Stimulated activated naive CD4-positive, alpha-beta T cell (primary cell): ENCODE results near the gene USP34.
A peak's percentile ranks its signal among the peaks of the same experiment; 100 is the strongest.
"Not testable (repeated sequence)": the region's sequence is repeated elsewhere in the genome, so short reads cannot be mapped to it uniquely, and the experiment has no call there.

ENCODE experiments used
- DNase-seq, 6 experiments: peaks; one replicate each; lab custom pipeline; 2025; lab: John Stamatoyannopoulos, UW

Gene USP34

GRCh38 chr2:61157371-61158003 is 313.4 kb downstream of the USP34 start:
- no peak for DNase-seq

GRCh38 chr2:61151436-61151835 is 319.5 kb downstream of the USP34 start:
- DNase-seq = no peak

- DNase-seq = no peak
These were observed 321.8 kb downstream of the USP34 start for GRCh38 chr2:61149074-61149473.

- not testable (repeated sequence) for DNase-seq
These were observed 322.8 kb downstream of the USP34 start for GRCh38 chr2:61148091-61148490.

- DNase-seq = no peak
These were observed 324.9 kb downstream of the USP34 start for GRCh38 chr2:61145990-61146389.

- DNase-seq = peak; percentile 72 to 92 (median 87)
These were observed 326.1 kb downstream of the USP34 start for GRCh38 chr2:61144697-61145268.

- no peak for DNase-seq
These were observed 329.7 kb downstream of the USP34 start for GRCh38 chr2:61141151-61141550.

GRCh38 chr2:61138859-61139258 is 332.0 kb downstream of the USP34 start:
- no peak for DNase-seq
